ENCODE measurements around the gene ZNF33A.
"Not testable (repeated sequence)": the region's sequence is repeated elsewhere in the genome, so short reads cannot be mapped to it uniquely, and the experiment has no call there.

The ZNF33A gene

GRCh38 chr10:38047666-38048065, 37.2 kb downstream of the ZNF33A start:
- TF ChIP-seq CTCF (conservative IDR thresholded peaks at IDR 0.05; ENCODE audit: low read depth, low read length) = no peak
- no peaks in the 10 kb centered on the region for H3K79me2 ChIP-seq (ENCODE audit: insufficient read depth, low read depth)
- no peak overlapping the region for H3K9ac ChIP-seq
- H3K4me2 ChIP-seq = no peak overlapping the region
- H3K4me3 ChIP-seq (IDR thresholded peaks at IDR 0.05; ENCODE audit: insufficient read depth, low read depth, low read length) = no peak overlapping the region
- no peaks in the 10 kb centered on the region for H4K20me1 ChIP-seq (ENCODE audit: insufficient read depth)
- H3K27me3 ChIP-seq (ENCODE audit: insufficient read depth, low read depth) = no peaks in the 10 kb centered on the region
- H2AFZ ChIP-seq (ENCODE audit: low read depth) = no peak overlapping the region
- no peak overlapping the region for H3K27ac ChIP-seq
- H3K4me1 ChIP-seq (ENCODE audit: low read depth, poor library complexity, severe bottlenecking) = no peaks in the 10 kb centered on the region
- H3K36me3 ChIP-seq (ENCODE audit: insufficient read depth) = peaks cover 7% of the 10 kb centered on the region

GRCh38 chr10:38050212-38050611, 39.7 kb downstream of the ZNF33A start:
- TF ChIP-seq CTCF (conservative IDR thresholded peaks at IDR 0.05; ENCODE audit: low read depth, low read length) = no peak
- H3K36me3 ChIP-seq (ENCODE audit: insufficient read depth) = peaks cover 8% of the 10 kb centered on the region
- H3K4me3 ChIP-seq (IDR thresholded peaks at IDR 0.05; ENCODE audit: insufficient read depth, low read depth, low read length) = no peak overlapping the region

GRCh38 chr10:38054361-38054797, 43.9 kb downstream of the ZNF33A start:
- no peak overlapping the region for H3K9ac ChIP-seq
- peaks cover 20% of the 10 kb centered on the region for H3K36me3 ChIP-seq (ENCODE audit: insufficient read depth)
- no peak overlapping the region for H2AFZ ChIP-seq (ENCODE audit: low read depth)
- no peaks in the 10 kb centered on the region for H4K20me1 ChIP-seq (ENCODE audit: insufficient read depth)
- H3K27ac ChIP-seq = no peak overlapping the region
- no peak overlapping the region for H3K4me3 ChIP-seq (IDR thresholded peaks at IDR 0.05; ENCODE audit: insufficient read depth, low read depth, low read length)
- H3K27me3 ChIP-seq (ENCODE audit: insufficient read depth, low read depth) = no peaks in the 10 kb centered on the region
- no peak overlapping the region for H3K4me2 ChIP-seq
- no peaks in the 10 kb centered on the region for H3K4me1 ChIP-seq (ENCODE audit: low read depth, poor library complexity, severe bottlenecking)
- TF ChIP-seq CTCF (conservative IDR thresholded peaks at IDR 0.05; ENCODE audit: low read depth, low read length) = no peak
- no peaks in the 10 kb centered on the region for H3K79me2 ChIP-seq (ENCODE audit: insufficient read depth, low read depth)

More at GRCh38 chr10:38050212-38050611, 39.7 kb downstream of the ZNF33A start:
- Histone ChIP-seq H3K4me1 (ENCODE audit: low read depth, poor library complexity, severe bottlenecking) (no peaks in the 10 kb centered on the region), H3K9ac (no peak overlapping the region), H4K20me1 (ENCODE audit: insufficient read depth) (no peaks in the 10 kb centered on the region), H3K4me2 (no peak overlapping the region), H2AFZ (ENCODE audit: low read depth) (no peak overlapping the region), H3K79me2 (ENCODE audit: insufficient read depth, low read depth) (no peaks in the 10 kb centered on the region), H3K27me3 (ENCODE audit: insufficient read depth, low read depth) (no peaks in the 10 kb centered on the region), H3K27ac (no peak overlapping the region)

- not testable (repeated sequence) for H3K4me3 ChIP-seq (IDR thresholded peaks at IDR 0.05; ENCODE audit: insufficient read depth, low read depth, low read length); H3K27me3 ChIP-seq (ENCODE audit: insufficient read depth, low read depth); H3K4me2 ChIP-seq; H3K79me2 ChIP-seq (ENCODE audit: insufficient read depth, low read depth); H3K4me1 ChIP-seq (ENCODE audit: low read depth, poor library complexity, severe bottlenecking); H4K20me1 ChIP-seq (ENCODE audit: insufficient read depth); H3K9ac ChIP-seq; H3K27ac ChIP-seq; H2AFZ ChIP-seq (ENCODE audit: low read depth)
- peaks cover 20% of the 10 kb centered on the region; the same call in 1 of the 2 replicates for H3K36me3 ChIP-seq (ENCODE audit: insufficient read depth)
These were observed 44.9 kb downstream of the ZNF33A start for GRCh38 chr10:38055274-38055894.

GRCh38 chr10:38069663-38070062, 59.2 kb downstream of the ZNF33A start:
- H3K4me3 ChIP-seq (IDR thresholded peaks at IDR 0.05; ENCODE audit: insufficient read depth, low read depth, low read length); H3K36me3 ChIP-seq (ENCODE audit: insufficient read depth); H4K20me1 ChIP-seq (ENCODE audit: insufficient read depth); H3K27ac ChIP-seq; H3K4me2 ChIP-seq; H3K79me2 ChIP-seq (ENCODE audit: insufficient read depth, low read depth); H3K9ac ChIP-seq; H3K27me3 ChIP-seq (ENCODE audit: insufficient read depth, low read depth); H3K4me1 ChIP-seq (ENCODE audit: low read depth, poor library complexity, severe bottlenecking); H2AFZ ChIP-seq (ENCODE audit: low read depth): not testable (repeated sequence)

All from KMS-11 (cell line).